Measurements from ENCODE around the gene CFAP251.

CFAP251 gene

DNA sequence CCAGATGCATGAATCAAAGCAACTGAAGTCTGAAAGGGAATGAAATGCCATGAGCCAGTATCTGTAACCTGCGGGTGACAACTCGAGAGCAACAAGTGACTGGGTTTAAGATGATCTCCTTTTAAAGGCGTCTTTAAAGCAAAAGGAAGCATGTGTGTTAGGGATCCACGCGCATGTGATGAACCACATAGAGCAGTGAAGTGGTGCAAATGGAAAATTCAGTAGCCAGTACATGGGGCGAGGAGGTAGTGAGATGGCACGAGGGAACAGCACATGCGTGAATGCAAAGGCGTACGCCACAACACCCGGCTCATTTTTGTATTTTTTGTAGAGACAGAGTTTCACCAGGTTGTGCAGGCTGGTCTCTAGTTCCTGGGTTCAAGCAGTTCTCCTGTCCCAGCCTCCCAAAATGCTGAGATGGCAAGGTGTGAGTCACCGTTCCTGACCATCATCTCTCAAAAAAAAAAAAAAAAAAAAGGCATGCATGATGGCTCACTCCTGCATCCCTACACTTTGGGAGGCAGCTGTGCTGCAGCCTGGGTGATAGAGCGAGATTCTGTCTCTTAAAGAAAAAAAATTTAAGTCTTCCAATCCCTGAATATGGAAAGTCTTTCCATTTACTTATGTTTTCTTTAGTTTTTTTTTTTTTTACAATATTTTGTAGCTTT, 78.7 kb downstream of the CFAP251 start:
- no peaks in the 10 kb centered on the region for H3K27me3 ChIP-seq (ENCODE audit: control insufficient read depth, insufficient read depth, low read length)
- no peak overlapping the region for H3K9ac ChIP-seq (ENCODE audit: low read length)
- no peak overlapping the region for H3K27ac ChIP-seq (ENCODE audit: low read length)
- H3K4me3 ChIP-seq (ENCODE audit: low read length): no peak overlapping the region
- peaks cover 4% of the 10 kb centered on the region for H3K4me1 ChIP-seq (ENCODE audit: control insufficient read depth, low read depth, low read length)
- no peaks in the 10 kb centered on the region for H3K36me3 ChIP-seq (ENCODE audit: control insufficient read depth, low read depth, low read length)
- no peaks in the 10 kb centered on the region for H3K9me3 ChIP-seq (ENCODE audit: control insufficient read depth, low read depth, low read length)

GRCh38 chr12:122001466-122002209, 83.2 kb downstream of the CFAP251 start:
- Histone ChIP-seq H3K36me3 (ENCODE audit: control insufficient read depth, low read depth, low read length) (no peaks in the 10 kb centered on the region), H3K9me3 (ENCODE audit: control insufficient read depth, low read depth, low read length) (no peaks in the 10 kb centered on the region), H3K27me3 (ENCODE audit: control insufficient read depth, insufficient read depth, low read length) (no peaks in the 10 kb centered on the region), H3K4me3 (ENCODE audit: low read length) (no peak overlapping the region), H3K9ac (ENCODE audit: low read length) (no peak overlapping the region), H3K27ac (ENCODE audit: low read length) (no peak overlapping the region), H3K4me1 (ENCODE audit: control insufficient read depth, low read depth, low read length) (peaks cover 4% of the 10 kb centered on the region)

DNA sequence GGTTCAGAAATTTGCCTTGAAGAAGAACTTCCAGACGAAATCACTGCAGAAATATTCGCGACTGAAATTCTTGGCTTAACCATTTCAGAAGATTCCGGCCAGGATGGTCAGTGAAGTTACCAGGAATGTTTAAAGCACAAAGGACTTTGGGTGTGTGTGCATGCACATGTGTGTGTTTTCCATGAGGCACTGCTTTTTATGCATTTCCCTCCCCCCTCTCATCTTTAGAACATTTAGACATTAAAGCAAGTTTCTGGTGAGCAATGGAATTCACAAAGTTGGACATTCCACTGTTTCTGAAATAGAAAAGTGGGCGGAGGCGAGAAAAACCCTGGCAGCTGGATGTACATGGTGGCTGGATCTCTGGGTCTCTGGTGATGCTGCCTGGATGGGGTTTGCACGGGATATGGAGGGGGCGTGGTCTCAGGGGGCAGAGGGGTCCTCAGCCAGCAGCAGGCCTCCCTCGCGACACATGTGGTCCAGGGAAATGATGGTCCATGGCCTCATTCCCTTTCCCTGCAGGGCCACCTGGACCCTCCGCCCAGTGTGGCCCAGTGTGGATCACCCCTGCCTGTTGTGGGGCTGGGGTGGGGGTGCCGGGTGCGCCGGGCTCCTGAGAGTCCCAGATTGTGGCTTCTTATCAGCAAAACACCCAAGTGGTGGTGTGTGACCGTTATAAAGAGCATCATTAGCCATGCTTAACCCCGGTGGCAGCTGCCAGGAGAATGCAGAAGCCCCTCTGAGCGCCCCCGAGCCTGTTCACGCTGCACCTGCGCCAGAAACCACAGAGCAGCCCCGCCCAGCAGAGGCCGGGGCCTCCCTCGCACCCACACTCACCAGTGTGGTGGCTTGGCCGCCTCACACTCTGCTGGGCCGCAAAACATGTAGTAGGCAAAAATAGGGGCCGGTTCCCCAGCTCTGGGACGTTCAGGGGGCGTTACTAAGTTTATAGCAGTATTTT, 85.5 kb downstream of the CFAP251 start:
- no peaks in the 10 kb centered on the region for H3K36me3 ChIP-seq (ENCODE audit: control insufficient read depth, low read depth, low read length)
- H3K4me1 ChIP-seq (ENCODE audit: control insufficient read depth, low read depth, low read length): peaks cover 4% of the 10 kb centered on the region
- no peak overlapping the region for H3K9ac ChIP-seq (ENCODE audit: low read length)
- H3K9me3 ChIP-seq (ENCODE audit: control insufficient read depth, low read depth, low read length): no peaks in the 10 kb centered on the region
- H3K27me3 ChIP-seq (ENCODE audit: control insufficient read depth, insufficient read depth, low read length): no peaks in the 10 kb centered on the region
- H3K27ac ChIP-seq (ENCODE audit: low read length): no peak overlapping the region
- H3K4me3 ChIP-seq (ENCODE audit: low read length): no peak overlapping the region

DNA sequence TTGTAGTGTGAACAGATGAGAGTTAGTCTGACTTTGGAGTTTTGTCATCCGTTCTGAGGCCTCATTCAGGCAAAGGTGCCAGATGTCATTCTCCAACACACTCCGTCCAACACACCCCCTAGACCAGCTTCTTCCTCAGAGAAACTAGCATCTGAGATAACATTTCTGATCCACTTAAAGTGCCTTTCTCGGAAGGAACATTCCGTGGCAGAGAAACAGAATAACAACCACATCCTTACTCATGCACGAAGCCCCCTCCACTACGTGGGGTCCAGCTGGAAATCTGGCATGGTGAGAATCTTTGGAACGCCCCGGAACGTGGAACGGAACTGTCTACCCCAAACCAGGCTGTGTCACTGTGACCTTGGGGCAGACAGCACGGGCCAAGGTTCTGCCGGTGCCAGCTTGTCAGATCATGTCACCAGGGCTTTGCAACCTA, 86.3 kb downstream of the CFAP251 start:
- Histone ChIP-seq H3K4me3 (ENCODE audit: low read length) (no peak overlapping the region), H3K27ac (ENCODE audit: low read length) (no peak overlapping the region), H3K36me3 (ENCODE audit: control insufficient read depth, low read depth, low read length) (no peaks in the 10 kb centered on the region), H3K9me3 (ENCODE audit: control insufficient read depth, low read depth, low read length) (no peaks in the 10 kb centered on the region), H3K4me1 (ENCODE audit: control insufficient read depth, low read depth, low read length) (peaks cover 4% of the 10 kb centered on the region), H3K9ac (ENCODE audit: low read length) (no peak overlapping the region), H3K27me3 (ENCODE audit: control insufficient read depth, insufficient read depth, low read length) (no peaks in the 10 kb centered on the region)

- Histone ChIP-seq H3K27ac (ENCODE audit: low read length) (no peak overlapping the region), H3K4me1 (ENCODE audit: control insufficient read depth, low read depth, low read length) (peaks cover 4% of the 10 kb centered on the region), H3K4me3 (ENCODE audit: low read length) (no peak overlapping the region), H3K27me3 (ENCODE audit: control insufficient read depth, insufficient read depth, low read length) (no peaks in the 10 kb centered on the region), H3K36me3 (ENCODE audit: control insufficient read depth, low read depth, low read length) (no peaks in the 10 kb centered on the region), H3K9me3 (ENCODE audit: control insufficient read depth, low read depth, low read length) (no peaks in the 10 kb centered on the region), H3K9ac (ENCODE audit: low read length) (no peak overlapping the region)
These were observed 86.9 kb downstream of the CFAP251 start for GRCh38 chr12:122005252-122005776.

DNA sequence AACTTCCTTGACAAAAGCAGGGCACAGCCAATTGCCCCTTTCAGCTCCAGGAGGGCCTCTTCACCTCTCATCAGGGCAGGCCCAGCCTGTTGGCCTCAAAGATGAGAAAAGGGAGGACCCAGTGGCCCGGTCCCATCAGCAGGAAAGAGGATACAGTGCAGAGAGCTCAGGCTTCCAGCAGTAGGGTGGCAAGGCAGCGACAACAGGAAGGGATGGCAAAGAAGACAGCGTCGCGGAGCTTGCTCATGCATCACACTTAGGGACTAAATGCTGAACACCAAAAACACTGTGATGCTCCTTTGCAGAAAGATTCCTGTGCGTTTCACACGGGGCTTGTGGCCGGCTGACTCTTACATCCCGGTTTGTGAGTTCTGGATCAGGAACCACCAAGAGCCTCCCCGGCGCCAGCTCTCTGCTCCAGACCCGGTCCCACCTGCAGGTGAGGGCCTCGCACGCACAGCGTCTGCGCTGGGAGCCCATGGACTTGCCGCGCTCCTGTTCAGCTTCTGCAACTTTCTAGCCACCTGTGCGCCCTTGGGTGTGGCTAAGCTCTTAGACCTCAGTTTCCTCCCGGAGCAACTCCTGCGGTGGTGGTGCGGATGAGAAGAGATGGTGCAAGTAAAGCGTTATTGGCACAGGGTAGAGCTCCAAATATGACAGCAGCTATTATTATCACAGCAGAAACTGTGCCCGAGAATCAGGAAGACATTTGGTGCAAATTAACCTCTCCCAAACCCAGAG, 88.0 kb downstream of the CFAP251 start:
- Histone ChIP-seq H3K9ac (ENCODE audit: low read length) (no peak overlapping the region), H3K27me3 (ENCODE audit: control insufficient read depth, insufficient read depth, low read length) (no peaks in the 10 kb centered on the region), H3K4me3 (ENCODE audit: low read length) (no peak overlapping the region), H3K36me3 (ENCODE audit: control insufficient read depth, low read depth, low read length) (no peaks in the 10 kb centered on the region), H3K4me1 (ENCODE audit: control insufficient read depth, low read depth, low read length) (peaks cover 2% of the 10 kb centered on the region), H3K27ac (ENCODE audit: low read length) (no peak overlapping the region), H3K9me3 (ENCODE audit: control insufficient read depth, low read depth, low read length) (no peaks in the 10 kb centered on the region)

- Histone ChIP-seq H3K4me3 (ENCODE audit: low read length) (no peak overlapping the region), H3K36me3 (ENCODE audit: control insufficient read depth, low read depth, low read length) (no peaks in the 10 kb centered on the region)
These were observed 91.3 kb downstream of the CFAP251 start for GRCh38 chr12:122009741-122010140.

DNA sequence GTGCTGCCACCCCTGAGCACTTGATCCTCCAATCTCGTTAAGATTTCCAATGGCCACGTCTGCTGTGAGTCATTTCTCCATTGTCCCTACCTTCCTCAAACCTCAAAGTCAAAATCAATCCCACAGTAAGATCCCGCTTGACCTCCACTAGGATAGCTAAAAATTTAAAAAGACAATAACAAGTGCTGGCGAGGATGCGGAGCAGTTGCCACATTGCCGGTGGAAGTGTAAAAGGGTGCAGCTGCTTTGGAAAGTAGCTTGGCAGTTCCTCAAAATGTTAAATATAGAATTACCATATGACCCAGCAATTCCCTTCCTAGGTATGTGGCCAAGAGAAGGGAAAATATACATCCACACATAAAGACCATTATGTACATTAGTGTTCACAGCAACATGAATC, 93.8 kb downstream of the CFAP251 start:
- Histone ChIP-seq H3K27ac (ENCODE audit: low read length) (no peak overlapping the region), H3K27me3 (ENCODE audit: control insufficient read depth, insufficient read depth, low read length) (no peaks in the 10 kb centered on the region), H3K9me3 (ENCODE audit: control insufficient read depth, low read depth, low read length) (no peaks in the 10 kb centered on the region), H3K9ac (ENCODE audit: low read length) (no peak overlapping the region), H3K4me3 (ENCODE audit: low read length) (no peak overlapping the region), H3K4me1 (ENCODE audit: control insufficient read depth, low read depth, low read length) (no peaks in the 10 kb centered on the region), H3K36me3 (ENCODE audit: control insufficient read depth, low read depth, low read length) (no peaks in the 10 kb centered on the region)

More at GRCh38 chr12:122009741-122010140, 91.3 kb downstream of the CFAP251 start:
- no peak overlapping the region for H3K9ac ChIP-seq (ENCODE audit: low read length)
- H3K9me3 ChIP-seq (ENCODE audit: control insufficient read depth, low read depth, low read length): no peaks in the 10 kb centered on the region
- H3K27me3 ChIP-seq (ENCODE audit: control insufficient read depth, insufficient read depth, low read length): no peaks in the 10 kb centered on the region
- no peaks in the 10 kb centered on the region for H3K4me1 ChIP-seq (ENCODE audit: control insufficient read depth, low read depth, low read length)
- H3K27ac ChIP-seq (ENCODE audit: low read length): no peak overlapping the region

DNA sequence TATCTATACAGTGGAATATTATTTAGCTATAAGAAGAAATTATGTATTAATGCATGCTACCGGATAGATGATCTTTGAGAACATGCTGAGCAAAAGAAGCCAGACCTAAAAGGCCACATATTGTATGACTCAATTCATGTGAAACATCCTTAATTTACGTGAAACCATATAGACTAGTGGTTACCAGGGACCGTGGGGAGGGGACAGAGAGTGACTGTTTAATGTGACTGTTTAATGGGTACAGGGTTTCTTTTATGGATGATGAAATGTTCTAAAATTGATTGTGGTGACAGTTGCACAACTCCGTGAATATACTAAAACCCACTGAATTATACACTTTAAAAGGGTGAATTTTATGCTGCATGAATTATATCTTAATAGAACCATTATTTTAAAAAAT, 94.7 kb downstream of the CFAP251 start:
- H3K9me3 ChIP-seq (ENCODE audit: control insufficient read depth, low read depth, low read length): no peaks in the 10 kb centered on the region
- no peaks in the 10 kb centered on the region for H3K27me3 ChIP-seq (ENCODE audit: control insufficient read depth, insufficient read depth, low read length)
- no peak overlapping the region for H3K9ac ChIP-seq (ENCODE audit: low read length)
- H3K36me3 ChIP-seq (ENCODE audit: control insufficient read depth, low read depth, low read length): no peaks in the 10 kb centered on the region
- no peaks in the 10 kb centered on the region for H3K4me1 ChIP-seq (ENCODE audit: control insufficient read depth, low read depth, low read length)
- no peak overlapping the region for H3K4me3 ChIP-seq (ENCODE audit: low read length)
- H3K27ac ChIP-seq (ENCODE audit: low read length): no peak overlapping the region

GRCh38 chr12:122013791-122014590, 95.6 kb downstream of the CFAP251 start:
- H3K9me3 ChIP-seq (ENCODE audit: control insufficient read depth, low read depth, low read length): no peaks in the 10 kb centered on the region
- no peak overlapping the region for H3K27ac ChIP-seq (ENCODE audit: low read length)
- H3K9ac ChIP-seq (ENCODE audit: low read length): no peak overlapping the region
- H3K4me1 ChIP-seq (ENCODE audit: control insufficient read depth, low read depth, low read length): no peaks in the 10 kb centered on the region
- H3K4me3 ChIP-seq (ENCODE audit: low read length): no peak overlapping the region
- H3K36me3 ChIP-seq (ENCODE audit: control insufficient read depth, low read depth, low read length): no peaks in the 10 kb centered on the region
- H3K27me3 ChIP-seq (ENCODE audit: control insufficient read depth, insufficient read depth, low read length): no peaks in the 10 kb centered on the region
